Stomach (tissue), 9 donors: Measurements from ENCODE around the gene OR5H15. TPM values are rescaled to one million over a fixed set of nuclear protein-coding genes. Genes with fewer than 3 reads are reported as not detected.
"Not testable (repeated sequence)": the region's sequence is repeated elsewhere in the genome, so short reads cannot be mapped to it uniquely, and the experiment has no call there.

Experiments
- DNase-seq, 2 donors: peaks; one replicate each; pipeline versions ENCODE4 v3.0.0 to v3.0.0-alpha.2; 2013 to 2019
- H3K27ac ChIP-seq, 5 donors: fragments of 200-600 bp in 4 of 5; sonication (generic) in 4 of 5; one replicate each; pipeline ENCODE4 v1.5.1; 2013 to 2019; ENCODE audit warnings: mild to moderate bottlenecking in 1 of 5, moderate library complexity in 1 of 5
- H3K27me3 ChIP-seq, 3 donors: fragments of 200-600 bp; sonication (generic); one replicate each; pipeline ENCODE4 v1.5.1; 2017 to 2019; ENCODE audit warnings: mixed run types in 1 of 3
- H3K36me3 ChIP-seq, 4 donors: fragments of 200-600 bp; sonication (generic); 1 replicate in 3 of 4; 2 replicates in 1 of 4; pipeline ENCODE4 v1.5.1; 2016 to 2019
- H3K4me1 ChIP-seq, 4 donors: fragments of 200-600 bp; sonication (generic); one replicate each; pipeline ENCODE4 v1.5.1; 2016 to 2019
- H3K4me3 ChIP-seq, 4 donors: fragments of 200-600 bp; sonication (generic) in 3 of 4; one replicate each; pipeline ENCODE4 v1.5.1; 2016 to 2019; ENCODE audit warnings: mild to moderate bottlenecking in 1 of 4
- H3K9me3 ChIP-seq, 4 donors: fragments of 200-600 bp; sonication (generic); one replicate each; pipeline ENCODE4 v1.5.1; 2016 to 2019
- EP300 ChIP-seq: sonication (generic); formaldehyde crosslinking; IDR thresholded peaks from one replicate; pipeline ENCODE4 v1.6.1; 2017; ENCODE audit warnings: antibody characterized with exemption
- POLR2A ChIP-seq, 4 donors: fragments of 450-650 bp; IDR thresholded peaks; one replicate each; pipeline ENCODE4 v1.6.1; 2016; ENCODE audit warnings: antibody characterized with exemption in 4 of 4, control low read depth in 2 of 4, mild to moderate bottlenecking in 1 of 4, moderate library complexity in 1 of 4
- POLR2AphosphoS5 ChIP-seq, 3 donors: sonication (generic); formaldehyde crosslinking; IDR thresholded peaks; one replicate each; pipeline ENCODE4 v1.6.1; 2016; ENCODE audit warnings: antibody characterized with exemption in 3 of 3
- WGBS, 5 donors: extraction: QIAGEN DNeasy Blood & Tissue Kit in 3 of 5; methylation state at CpG; one replicate each; pipeline versions ENCODE4 v1.1.5 to v1.1.7; 2013 to 2018; 5-methylcytosine and 5-hydroxymethylcytosine counted together
- intact Hi-C: fragments of 100-400 bp; cut with DNase I; formaldehyde crosslinking; loops from one replicate; pipeline ENCODE4 v1.15.1; 2023; ENCODE audit warnings: low total_unique reads
- polyA plus RNA-seq, 3 donors: library from polyadenylated mRNA; stranded (reverse); fragments of 200-250 nt; gene quantifications; one replicate each; pipeline ENCODE4 v1.2.3, GENCODE V29; 2013
- total RNA-seq, 5 donors: library from RNA; depleted of rRNA; stranded (reverse); fragments of >200 nt; gene quantifications; one replicate each; pipeline versions ENCODE4 v1.1.0 to v1.2.3, GENCODE V29; 2014 to 2016
- TF ChIP-seq, protein P1 (sequence below), 7 experiments: fragments of 450-650 bp in 4 of 7; fragments of 200-600 bp in 3 of 7; sonication (generic) in 3 of 7; IDR thresholded peaks; one replicate each; pipeline ENCODE4 v1.5.1; 2016 to 2019; ENCODE audit warnings: antibody characterized with exemption in 7 of 7, control low read depth in 2 of 7, mild to moderate bottlenecking in 1 of 7
- donor health status: healthy with polysubstance abuse.
- donor health status: Bipolar disorder and iron deficiency.
- donor health status: healthy.

Gene OR5H15
- total and polyA plus RNA-seq, 8 donors = not detected

DNA sequence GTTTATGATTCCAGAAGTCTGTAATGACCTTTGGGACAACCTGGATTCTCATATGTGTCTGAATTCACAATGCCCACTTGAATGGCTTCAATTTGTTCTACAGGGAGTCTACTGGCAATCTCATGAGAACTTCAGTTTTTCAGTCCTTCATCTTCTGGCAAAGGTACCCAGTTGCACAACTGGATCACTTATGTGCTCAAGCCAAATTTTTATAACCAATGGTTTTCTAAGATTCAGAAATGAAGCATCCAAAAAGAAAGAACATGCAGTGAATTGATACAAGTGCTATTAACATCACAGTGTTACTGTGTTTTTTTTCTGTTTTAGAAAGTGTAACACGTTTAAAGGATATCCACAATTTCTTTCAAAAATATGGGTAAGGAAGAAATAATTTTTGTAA is 19.3 kb upstream of the OR5H15 start, which contains the start of gene OR5H14:
Gene OR5H14, plus strand, starts transcription at position 301 of the 400 bp plus-strand sequence. CDS start 1,907 bp downstream, outside the sequence.
- H3K9me3 ChIP-seq = no peaks in the 10 kb centered on the region
- H3K4me3 ChIP-seq = no peak within 1 kb of the TSS
- intact Hi-C loops = no loop called here
- no peaks in the 10 kb centered on the region for H3K27me3 ChIP-seq
- DNase-seq = no peak
- H3K27ac ChIP-seq = no peak within 1 kb of the TSS
- H3K4me1 ChIP-seq = no peaks in the 10 kb centered on the region
- H3K36me3 ChIP-seq = no peaks in the 10 kb centered on the region
- 57 to 83% (median 72%) methylated on average over 1 of the region's 1 CpG for WGBS, 5 donors
- TF ChIP-seq, protein P1, sequence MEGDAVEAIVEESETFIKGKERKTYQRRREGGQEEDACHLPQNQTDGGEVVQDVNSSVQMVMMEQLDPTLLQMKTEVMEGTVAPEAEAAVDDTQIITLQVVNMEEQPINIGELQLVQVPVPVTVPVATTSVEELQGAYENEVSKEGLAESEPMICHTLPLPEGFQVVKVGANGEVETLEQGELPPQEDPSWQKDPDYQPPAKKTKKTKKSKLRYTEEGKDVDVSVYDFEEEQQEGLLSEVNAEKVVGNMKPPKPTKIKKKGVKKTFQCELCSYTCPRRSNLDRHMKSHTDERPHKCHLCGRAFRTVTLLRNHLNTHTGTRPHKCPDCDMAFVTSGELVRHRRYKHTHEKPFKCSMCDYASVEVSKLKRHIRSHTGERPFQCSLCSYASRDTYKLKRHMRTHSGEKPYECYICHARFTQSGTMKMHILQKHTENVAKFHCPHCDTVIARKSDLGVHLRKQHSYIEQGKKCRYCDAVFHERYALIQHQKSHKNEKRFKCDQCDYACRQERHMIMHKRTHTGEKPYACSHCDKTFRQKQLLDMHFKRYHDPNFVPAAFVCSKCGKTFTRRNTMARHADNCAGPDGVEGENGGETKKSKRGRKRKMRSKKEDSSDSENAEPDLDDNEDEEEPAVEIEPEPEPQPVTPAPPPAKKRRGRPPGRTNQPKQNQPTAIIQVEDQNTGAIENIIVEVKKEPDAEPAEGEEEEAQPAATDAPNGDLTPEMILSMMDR (IDR thresholded peaks at IDR 0.05) = no peak

DNA sequence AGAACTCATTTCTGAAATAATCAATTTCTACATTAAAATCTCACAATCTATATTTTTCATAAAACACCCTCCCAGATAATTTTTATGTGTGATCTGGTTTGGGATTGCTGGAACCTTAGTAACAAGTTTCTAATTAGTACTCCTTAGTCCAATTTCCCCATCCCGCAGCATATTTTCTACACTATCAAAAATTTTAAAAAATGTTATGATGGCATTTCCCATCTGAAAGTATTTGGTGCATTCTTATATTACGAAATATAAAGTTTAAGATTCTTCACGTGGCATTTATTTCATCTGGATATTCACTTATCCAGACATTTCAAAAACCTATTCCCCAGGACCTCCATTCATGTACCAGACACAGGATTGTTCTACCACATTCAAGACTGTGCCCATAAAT is 17.7 kb upstream of the OR5H15 start:
- 59 to 69% (median 66%) methylated on average over 3 of the region's 3 CpGs for WGBS, 5 donors
- Histone ChIP-seq H3K9me3 (no peaks in the 10 kb centered on the region), H3K27me3 (no peaks in the 10 kb centered on the region), H3K27ac (no peak overlapping the region), H3K36me3 (no peaks in the 10 kb centered on the region), H3K4me3 (no peak overlapping the region), H3K4me1 (no peaks in the 10 kb centered on the region)
- no peak for DNase-seq
- TF ChIP-seq, protein P1 (IDR thresholded peaks at IDR 0.05) = no peak
- TF ChIP-seq POLR2AphosphoS5 (IDR thresholded peaks at IDR 0.05) (no peak), POLR2A (IDR thresholded peaks at IDR 0.05) (no peak), EP300 (no peak)
- intact Hi-C loops = no loop called here

DNA sequence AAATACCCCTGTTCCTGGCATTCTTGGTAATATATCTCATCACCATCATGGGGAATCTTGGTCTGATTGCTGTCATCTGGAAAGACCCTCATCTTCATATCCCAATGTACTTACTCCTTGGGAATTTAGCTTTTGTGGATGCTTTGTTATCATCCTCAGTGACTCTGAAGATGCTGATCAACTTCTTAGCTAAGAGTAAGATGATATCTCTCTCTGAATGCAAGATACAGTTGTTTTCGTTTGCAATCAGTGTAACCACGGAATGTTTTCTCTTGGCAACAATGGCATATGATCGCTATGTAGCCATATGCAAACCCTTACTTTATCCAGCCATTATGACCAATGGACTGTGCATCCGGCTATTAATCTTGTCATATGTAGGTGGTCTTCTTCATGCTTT is 17.0 kb upstream of the OR5H15 start:
- H3K4me3 ChIP-seq, H3K4me1 ChIP-seq, H3K27me3 ChIP-seq, intact Hi-C loops, H3K27ac ChIP-seq, H3K9me3 ChIP-seq, DNase-seq, H3K36me3 ChIP-seq: not testable (repeated sequence)
- 72 to 88% (median 82%) methylated on average over 4 of the region's 4 CpGs for WGBS, 5 donors

DNA sequence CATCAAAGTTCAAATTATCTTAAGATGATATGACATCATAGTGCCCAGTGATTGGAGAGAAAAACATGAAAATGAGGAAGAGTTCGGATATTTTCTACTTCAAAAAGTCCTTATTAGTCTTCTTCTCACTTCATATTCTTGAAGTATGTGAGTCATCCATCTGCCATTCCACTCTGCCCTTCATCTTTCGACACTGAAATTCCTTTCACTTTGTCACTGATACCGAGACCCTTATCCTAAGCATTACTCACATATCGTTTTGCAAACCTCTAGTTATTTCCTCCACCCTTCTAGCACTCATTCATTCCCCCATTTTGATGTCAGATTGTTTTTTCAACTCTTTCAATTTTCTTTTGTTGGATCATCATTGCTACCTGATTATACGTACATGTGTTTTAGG is 15.3 kb upstream of the OR5H15 start:
- Histone ChIP-seq H3K27ac (no peak overlapping the region), H3K27me3 (no peaks in the 10 kb centered on the region), H3K36me3 (no peaks in the 10 kb centered on the region), H3K4me1 (no peaks in the 10 kb centered on the region), H3K9me3 (no peaks in the 10 kb centered on the region), H3K4me3 (no peak overlapping the region)
- TF ChIP-seq POLR2AphosphoS5 (IDR thresholded peaks at IDR 0.05) = no peak
- no peak for TF ChIP-seq EP300
- TF ChIP-seq POLR2A (IDR thresholded peaks at IDR 0.05) = no peak
- TF ChIP-seq, protein P1 (IDR thresholded peaks at IDR 0.05) = no peak
- 62 to 82% (median 74%) methylated on average over 5 of the region's 5 CpGs for WGBS, 5 donors
- intact Hi-C loops = no loop called here
- no peak for DNase-seq

DNA sequence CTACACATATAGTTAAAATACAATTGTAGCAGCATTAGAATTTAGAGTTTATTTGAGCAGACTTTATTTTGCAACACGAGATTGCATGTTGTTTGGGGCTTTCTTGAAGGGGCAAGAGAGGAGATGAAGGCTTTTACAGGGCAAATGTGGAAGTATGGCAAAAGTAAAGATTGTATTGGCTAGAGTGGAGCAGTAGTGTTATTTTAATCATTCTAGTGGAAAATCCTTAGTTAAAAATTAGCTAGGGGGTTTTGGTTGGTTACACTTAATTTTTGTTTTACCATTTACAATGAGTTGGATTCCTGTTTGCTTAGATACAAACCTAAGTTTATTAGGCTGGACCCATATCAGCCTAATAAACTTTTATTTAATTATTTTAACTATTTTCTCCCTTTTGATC is 4.6 kb downstream of the OR5H15 start:
- no peak for DNase-seq
- no peak overlapping the region for H3K27ac ChIP-seq
- no peaks in the 10 kb centered on the region for H3K4me1 ChIP-seq
- no peak for TF ChIP-seq POLR2A (IDR thresholded peaks at IDR 0.05)
- no peak for TF ChIP-seq POLR2AphosphoS5 (IDR thresholded peaks at IDR 0.05)
- TF ChIP-seq, protein P1 (IDR thresholded peaks at IDR 0.05) = no peak
- no peak for TF ChIP-seq EP300
- intact Hi-C loops = no loop called here
- no peaks in the 10 kb centered on the region for H3K27me3 ChIP-seq
- no peaks in the 10 kb centered on the region for H3K36me3 ChIP-seq
- peaks cover 0 to 8% (median 0%) of the 10 kb centered on the region in 4 donors for H3K9me3 ChIP-seq
- 34 to 48% (median 43%) methylated on average over 1 of the region's 1 CpG for WGBS, 5 donors
- no peak overlapping the region for H3K4me3 ChIP-seq
